GM10847 (cell line): Measurements from ENCODE around the gene NANS.

ENCODE experiments used
- POLR2A ChIP-seq: IDR thresholded peaks from 2 replicates; pipeline ENCODE4 v1.6.1; 2011; ENCODE audit not compliant: insufficient read length; ENCODE audit errors: extremely low read depth

Gene NANS

DNA sequence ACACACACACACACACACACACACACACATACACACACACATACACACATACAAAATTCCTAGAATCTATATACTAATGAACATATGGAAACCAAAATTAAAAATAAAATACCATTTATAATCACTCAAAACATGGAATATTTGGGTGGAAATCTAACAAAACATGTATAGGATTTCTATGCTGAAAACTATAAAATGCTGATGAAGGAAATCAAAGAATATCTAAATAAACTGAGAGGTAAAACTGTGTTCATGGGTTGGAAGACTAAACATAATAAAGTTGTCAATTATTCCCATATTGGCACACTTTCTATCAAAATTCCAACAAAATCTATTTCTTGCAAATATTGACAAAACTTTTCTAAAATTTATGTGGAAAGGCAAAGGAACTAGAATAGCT lies 25.4 kb upstream of the NANS start:
- TF ChIP-seq POLR2A = no peak

DNA sequence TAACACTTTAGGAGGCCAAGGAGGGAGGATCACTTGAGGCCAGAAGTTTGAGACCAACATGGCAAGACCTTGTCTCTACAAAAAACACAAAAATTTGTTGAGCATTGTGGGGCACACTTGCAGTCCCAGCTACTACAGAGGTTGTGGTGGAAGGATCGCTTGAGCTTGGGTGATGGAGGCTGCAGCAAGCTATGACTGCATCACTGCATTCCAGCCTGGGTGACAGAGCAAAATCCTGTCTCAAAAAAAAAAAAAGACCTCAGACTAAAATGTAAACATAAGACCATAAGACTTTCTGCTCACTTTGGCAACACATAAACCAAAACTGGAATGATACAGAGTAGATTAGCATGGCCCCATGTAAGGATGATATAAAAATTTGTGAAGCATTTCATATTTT lies 24.6 kb upstream of the NANS start:
- no peak for TF ChIP-seq POLR2A

DNA sequence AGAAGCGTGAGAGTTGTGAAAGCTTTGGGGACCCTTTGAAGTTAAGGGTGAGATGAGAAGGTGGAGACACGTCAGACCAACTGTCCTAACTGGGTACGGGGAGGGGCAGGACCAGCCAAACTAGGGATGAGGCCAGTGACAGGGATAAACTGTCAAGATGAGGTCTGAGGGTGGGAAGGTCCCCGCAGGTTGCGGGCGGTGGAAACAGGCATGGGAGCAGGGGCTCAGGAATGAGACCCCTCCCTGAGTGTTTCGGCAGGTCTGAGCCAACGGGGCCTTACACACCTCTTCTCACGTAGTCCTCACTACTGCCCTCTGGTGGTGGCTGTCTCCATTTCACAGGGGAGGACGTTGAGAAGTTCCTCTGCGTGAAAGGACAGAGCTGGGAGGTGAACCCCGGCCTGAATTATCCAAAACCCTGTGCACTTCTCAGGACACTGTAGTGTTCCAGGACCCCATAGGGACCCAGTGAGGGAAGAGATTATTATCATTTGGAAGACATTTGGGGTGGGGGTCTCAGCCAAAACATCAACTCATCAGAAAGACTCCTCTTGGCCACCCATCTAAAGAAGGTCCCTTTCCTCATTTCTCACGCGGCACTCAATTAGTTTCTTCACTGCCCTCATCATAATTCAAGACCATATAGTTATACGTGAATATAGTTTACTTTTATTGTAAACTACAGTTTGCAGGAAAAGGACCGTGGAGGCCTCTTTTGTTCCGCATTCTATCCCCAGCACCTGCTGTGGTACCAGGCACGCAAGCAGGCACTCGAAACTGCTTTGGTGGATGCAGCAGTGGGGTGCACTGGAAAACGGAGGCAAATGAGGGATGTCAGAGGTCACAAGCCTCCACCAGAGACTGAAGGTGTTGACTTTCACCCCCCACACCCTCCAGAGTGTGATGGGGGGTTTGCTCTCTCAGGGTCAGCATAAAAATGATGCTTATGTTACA lies 21.7 kb upstream of the NANS start:
- no peak for TF ChIP-seq POLR2A

DNA sequence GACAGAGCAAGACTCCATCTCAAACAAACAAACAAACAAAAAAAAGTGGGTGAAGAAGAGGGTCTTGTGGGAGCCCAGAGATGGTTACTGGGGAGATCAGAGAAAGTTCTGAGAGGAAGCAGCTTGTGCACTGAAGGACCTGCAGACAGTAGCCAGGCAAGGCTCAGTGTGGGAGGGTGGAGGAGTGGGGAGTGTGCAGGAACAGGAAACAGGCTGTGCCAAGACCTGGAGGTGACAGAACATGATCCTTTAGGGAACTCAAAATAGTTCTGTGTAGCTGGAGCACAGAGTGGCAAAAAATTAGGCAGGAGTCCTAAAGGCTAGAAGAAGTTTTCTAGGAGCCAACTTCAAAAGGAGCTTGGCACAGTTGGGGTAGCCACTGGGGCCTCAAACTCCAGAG lies 19.2 kb upstream of the NANS start:
- TF ChIP-seq POLR2A = no peak

DNA sequence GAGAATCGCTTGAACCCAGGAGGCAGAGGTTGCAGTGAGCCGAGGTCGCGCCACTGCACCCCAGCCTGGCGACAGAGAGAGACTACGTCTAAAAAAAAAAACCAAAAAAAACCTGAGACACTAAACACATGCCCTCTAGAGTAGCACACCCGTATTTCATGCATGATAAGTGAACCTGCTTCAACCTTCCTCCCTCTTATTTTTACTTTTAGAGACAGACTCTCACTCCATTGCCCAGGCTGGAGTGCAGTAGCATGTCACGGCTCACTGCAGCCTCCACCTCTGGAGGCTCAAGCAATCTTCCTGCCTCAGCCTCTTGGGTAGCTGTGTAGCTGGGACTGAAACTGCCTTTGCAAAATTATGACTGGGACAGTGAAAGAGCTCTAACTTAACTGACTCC lies 17.6 kb upstream of the NANS start:
- TF ChIP-seq POLR2A = no peak

DNA sequence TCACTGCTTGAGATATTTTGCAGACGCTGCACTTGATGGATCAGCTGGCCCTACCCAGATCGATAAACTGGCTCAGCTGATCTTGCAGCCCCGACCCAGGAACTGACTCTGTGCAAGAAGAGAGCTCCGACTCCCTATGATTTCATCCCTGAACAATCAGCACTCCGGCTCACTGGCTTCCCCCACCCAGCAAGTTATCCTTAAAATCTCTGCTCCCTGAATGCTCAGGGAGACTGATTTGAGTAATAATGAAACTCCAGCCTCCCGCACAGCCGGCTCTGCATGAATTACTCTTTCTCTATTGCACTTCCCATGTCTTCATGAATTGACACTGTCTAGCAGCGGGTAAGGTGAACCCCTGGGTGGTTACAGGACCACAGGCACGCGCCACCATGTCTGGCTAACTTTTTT lies 16.9 kb upstream of the NANS start:
- no peak for TF ChIP-seq POLR2A

DNA sequence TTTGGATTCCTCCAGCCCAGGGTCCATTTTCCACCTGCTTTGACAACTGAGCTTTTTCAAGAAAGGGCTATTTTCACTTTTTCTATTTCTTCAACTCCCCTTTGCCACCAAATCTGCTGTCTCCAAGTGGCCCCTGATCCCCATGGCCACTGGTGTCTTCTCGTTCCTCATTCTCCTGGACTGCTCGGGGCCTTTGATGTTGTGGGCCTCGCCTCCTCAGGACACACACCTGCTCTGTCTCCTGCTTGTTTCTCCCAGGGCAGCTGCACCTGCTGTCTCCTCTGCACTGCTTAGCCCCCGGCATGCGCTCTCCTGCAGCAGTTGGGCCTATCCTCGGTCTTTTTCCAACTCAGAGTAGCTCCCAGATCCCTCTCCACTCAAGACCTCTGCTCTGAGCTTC lies 16.3 kb upstream of the NANS start:
- TF ChIP-seq POLR2A = no peak

DNA sequence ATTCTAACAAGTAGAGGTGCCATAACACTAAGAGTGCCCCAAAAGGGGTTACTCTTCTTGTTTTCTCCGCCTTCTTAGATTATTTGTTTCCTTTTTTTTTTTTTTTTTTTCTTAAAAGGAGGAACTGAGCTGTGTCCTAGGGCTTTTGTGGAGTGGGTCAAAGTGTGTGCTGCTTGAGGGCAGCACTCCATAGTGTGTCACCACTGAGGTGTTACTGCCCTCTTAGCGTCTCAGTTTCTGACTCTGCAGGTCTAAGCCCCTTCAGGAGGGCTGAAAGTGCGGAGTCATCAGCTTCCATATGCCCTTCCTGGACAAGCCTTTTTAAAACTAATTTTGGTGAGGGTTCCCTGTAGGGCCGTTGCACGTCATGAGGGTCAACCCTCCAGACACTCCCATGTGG lies 12.6 kb upstream of the NANS start:
- no peak for TF ChIP-seq POLR2A

DNA sequence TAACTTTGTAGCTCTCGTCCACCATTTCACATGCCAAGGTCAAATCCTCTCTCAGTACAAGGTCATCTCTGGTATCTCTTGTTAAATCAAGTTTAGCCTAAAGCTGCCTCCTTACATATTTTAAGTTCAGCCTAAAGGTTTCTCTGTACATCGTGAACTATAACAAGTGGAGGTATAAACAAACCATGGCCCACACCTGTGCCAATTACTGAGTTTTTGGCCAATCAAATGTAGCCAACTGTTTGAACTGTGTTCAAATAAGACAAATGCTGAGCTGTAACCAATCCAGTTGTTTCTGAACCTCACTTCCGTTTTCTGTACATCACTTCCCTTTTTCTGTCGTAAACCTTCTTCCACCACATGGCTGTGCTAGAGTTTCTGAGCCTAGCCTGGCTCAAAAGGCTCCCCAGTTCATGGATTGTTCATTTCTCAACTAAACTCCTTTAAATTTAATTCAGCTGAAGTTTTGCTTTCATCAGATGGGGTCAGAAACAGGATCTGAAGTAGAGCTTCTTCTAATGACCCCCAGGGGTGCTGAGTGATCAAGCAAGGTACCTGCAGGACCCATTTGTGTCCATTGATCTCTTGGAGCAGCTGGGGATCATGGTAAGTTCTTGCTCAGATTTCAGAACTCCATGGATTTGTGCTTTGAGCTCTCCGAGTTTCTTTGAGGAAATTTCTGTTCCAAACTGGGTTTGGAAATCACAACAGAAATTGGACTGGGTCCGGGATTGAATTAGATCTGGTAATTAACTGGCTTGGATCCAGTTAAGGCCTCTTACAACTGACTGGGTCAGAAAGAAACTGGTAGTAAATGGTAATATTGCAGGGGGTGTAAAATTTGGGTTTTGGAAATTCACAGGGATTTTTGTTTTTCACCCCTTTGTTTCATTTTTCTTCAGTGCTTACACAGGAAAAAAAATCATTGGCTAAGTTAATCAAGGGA lies 11.0 kb upstream of the NANS start:
- no peak for TF ChIP-seq POLR2A

DNA sequence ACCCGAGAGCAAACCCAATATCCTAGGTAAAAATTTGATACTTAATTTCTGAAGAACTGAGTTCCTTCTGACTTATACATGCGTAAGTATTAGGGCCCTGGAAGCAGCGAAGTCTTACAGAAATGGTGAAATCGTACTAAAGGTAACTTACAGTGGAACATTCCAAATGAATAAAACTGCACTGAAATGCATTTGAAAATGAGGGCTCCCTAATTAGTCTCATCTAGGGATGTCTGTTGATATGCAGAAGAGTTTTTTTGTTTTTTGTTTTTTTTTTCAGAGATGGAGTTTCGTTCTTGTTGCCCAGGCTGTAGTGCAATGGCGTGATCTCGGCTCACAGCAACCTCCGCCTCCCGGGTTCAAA lies 10.4 kb upstream of the NANS start:
- no peak for TF ChIP-seq POLR2A

DNA sequence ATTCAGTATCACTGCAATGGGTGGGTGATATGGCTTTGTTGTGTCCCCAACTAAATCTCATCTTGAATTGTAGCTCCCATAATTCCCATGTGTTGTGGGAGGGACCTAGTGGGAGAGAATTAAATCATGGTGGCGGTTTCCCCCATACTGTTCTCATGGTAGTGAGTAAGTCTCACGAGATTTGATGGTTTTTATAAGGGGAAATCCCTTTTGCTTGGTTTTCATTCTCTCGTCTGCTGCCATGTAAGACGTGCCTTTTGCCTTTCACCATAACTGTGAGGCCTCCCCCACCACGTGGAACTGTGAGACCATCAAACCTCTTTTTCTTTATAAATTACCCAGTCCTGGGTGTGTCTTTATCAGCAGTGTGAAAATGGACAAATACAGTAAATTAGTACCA lies 9.5 kb upstream of the NANS start:
- TF ChIP-seq POLR2A = no peak

DNA sequence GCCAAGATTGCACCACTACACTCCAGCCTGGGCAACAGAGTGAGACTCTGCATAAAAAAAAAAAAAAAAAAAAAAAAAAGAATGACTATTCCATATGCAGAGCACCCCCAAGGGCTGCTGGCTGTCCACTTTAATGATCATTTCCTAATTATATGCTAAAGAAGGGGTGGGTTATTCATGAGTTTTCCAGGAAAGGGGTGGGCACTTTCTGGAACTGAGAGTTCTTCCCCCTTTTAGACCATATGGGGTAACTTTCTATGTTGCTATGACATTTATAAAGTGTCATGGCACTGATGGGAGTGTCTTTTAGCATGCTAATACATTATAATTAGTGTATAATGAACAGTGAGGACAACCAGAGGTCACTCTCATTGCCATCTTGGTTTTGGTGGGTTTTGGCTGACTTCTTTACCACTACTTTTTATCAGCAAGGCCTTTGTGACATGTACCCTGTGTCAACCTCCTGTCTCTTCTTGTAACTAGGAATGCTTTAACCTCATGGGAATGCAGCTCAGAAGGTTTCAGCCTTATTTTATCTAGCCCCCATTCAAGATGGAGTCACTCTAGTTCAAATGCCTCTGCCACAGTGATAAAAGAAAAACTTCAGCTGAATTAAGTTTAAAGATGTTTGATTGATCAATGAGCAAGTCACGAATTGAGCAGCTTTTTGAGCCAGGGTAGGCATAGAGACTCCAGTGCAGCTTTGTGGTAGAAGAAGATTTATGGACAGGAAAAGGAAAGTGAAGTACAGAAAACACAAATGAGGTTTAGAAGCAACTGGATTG lies 7.1 kb upstream of the NANS start:
- no peak for TF ChIP-seq POLR2A

DNA sequence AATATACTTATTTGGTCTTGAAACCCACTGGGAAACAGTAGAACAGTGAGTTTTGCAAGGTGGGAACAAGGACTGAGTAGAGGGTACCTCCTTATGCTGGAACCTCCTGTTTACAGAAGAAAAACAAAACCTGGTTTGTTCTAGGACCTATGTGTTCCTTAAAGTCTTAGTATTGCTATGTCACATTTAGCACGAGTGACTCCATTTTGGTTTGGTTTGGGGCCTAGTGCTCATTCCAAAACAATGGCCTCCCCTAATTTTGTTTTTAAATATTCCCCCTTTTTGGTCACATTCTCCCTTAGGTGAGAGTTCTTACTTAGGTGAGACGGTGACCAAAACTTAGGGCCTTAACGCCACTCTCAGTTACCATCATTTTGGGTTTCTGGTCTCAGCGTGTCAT lies 6.2 kb upstream of the NANS start:
- no peak for TF ChIP-seq POLR2A

DNA sequence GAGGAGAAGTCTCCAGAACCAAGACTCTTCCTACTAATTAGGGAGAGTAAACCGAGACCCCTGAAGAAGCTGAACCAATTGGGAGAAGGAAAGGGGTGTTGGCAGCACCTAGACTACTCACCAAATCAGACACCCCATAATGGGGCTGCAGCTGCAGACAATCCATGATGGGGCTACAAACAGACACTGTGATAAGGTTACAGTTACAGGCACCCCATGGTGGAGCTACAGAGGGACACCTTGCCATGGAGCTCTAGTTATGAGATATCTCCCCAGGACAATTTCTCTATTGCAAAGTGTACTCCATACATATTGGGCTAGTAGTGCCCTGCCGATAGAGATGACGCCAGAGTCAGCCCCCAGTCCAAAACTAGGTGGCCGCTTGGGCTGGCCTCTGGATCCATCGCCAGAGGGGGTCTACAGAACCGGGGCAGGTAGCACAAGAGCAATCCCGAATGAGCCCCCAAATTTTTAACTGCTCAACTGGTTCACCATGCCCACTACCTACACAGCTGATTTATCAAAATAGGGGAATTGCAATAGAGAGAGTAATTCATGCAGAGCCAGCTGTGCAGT lies 2.1 kb upstream of the NANS start:
- TF ChIP-seq POLR2A = no peak
